GM19438 (cell line): ENCODE results near the gene ANK2.
"Not testable (repeated sequence)": the region's sequence is repeated elsewhere in the genome, so short reads cannot be mapped to it uniquely, and the experiment has no call there.

Experiments
- ATAC-seq: cut with Tn5 transposase; IDR thresholded peaks from one replicate; pipeline ENCODE4 v1.9.1; 2021; ENCODE audit warnings: low read depth; ENCODE audit not compliant: unreplicated experiment

Gene ANK2

DNA sequence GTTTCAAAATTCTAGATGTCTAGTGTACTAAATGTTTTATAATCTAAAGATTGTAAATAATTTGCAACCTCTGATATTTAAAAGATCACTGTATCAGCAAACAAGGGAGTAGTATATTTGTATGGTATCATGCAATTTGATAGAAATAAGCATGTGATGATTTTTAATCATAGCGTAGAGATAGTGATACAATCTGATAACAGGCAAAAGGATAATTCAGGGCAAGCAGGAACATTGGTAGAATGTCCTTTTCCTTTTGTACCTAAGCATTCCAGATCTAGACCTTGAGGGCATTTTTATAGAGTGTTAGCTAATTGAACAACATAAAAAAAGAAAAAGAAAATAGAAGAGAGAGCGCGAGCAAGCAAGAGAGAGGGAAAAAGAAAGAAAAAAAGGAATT lies 1.4 kb downstream of the ANK2 start:
- ATAC-seq = no peak

DNA sequence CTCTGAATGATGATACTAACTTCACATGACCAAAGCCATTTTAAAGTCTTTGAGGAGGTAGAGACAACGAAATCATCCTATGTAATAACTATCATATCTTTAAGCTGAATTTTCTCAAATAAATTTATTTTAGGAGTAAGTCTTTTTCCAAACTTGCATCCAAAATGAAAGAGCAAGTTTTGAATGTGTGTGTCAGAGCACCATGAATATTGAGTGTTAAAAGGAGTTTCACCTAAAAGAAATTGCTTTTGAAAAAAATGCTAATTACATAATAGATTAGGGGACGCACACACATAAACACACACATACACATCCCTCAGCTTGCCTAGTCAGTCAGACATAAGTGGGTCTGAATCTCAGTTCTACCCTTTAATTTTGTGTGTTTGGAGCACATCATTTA lies 1.9 kb downstream of the ANK2 start:
- ATAC-seq = no peak

DNA sequence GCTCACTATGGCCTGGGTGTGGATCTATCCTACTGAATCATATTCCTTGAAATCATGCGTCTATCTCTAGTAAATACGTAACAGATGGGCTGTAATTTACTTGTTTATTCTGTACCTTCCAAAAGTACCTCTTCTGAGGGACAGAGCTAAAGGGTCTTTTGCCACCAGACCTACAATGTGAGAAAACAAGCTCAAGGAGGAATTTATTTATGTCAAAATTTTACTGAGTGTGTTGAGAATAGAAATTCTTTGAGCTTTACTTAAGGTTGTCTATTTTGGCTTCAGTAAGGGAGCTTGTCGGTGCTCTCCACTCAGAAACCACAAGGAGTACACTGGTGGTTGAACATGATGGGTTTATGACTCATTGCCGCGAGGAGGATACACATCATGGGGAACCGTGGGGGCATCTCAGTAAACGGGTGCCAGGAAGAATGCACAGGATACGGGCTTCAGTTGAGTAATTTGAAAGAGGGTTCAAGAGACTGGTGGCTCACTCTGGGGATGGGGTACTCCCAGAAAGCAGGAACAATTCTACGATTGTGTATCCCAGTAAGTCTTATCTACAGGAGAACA lies 3.0 kb downstream of the ANK2 start:
- ATAC-seq = peak; percentile 62

DNA sequence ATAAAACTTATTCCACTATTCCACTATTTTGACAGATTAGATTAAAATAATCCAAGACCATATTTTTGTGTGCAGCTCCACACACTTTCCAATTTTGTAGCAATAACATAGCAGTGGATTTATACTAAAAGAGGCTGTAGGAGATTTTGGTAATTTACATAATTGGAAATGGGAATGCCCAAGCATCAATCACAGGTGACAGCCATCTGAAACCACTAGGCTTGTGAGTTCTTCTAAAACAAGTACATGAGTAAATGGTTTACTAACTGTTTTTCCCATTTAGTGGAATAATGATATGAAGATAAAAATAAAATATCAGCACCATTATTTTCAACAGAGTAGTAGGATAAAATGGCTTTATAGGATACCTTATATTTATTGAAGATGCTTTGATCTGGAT lies 4.4 kb downstream of the ANK2 start:
- ATAC-seq = no peak

DNA sequence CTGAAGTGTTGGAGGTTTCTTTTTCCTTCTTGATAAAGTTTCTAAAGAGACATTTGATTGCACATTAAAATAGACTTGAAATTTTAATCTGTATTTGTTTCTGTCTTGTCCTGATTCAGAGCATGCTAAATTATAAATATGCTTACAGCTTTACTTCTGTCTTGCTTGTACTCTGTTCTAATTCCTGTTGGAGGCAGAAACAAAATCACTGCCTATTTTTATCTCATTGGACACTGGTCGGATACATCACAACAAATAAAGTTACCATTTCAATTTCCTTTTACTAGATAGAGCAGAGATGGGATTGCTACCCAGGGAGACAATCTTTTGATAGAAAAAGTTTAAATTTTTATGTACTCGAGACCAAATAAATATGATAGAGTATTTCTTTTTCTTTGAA lies 6.9 kb downstream of the ANK2 start:
- ATAC-seq = no peak

DNA sequence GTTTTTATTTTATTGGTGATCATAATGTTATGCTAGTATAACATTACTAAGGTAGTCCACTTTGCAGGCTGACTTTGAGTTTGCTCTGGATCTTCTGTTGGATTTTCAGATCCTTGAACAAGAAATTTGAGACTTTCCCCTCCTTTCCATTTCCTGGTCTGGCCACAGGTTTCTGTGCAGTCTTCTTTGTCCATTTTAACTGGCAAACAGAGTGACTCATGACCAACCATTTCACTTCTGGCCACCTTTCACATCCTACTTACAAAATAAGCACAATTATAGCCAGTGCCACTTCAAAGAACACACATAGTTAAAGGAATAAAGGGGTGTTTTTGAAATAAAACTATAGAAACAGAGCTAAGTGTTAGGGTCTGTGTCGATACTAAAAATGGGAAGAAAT lies 8.4 kb downstream of the ANK2 start:
- no peak for ATAC-seq

DNA sequence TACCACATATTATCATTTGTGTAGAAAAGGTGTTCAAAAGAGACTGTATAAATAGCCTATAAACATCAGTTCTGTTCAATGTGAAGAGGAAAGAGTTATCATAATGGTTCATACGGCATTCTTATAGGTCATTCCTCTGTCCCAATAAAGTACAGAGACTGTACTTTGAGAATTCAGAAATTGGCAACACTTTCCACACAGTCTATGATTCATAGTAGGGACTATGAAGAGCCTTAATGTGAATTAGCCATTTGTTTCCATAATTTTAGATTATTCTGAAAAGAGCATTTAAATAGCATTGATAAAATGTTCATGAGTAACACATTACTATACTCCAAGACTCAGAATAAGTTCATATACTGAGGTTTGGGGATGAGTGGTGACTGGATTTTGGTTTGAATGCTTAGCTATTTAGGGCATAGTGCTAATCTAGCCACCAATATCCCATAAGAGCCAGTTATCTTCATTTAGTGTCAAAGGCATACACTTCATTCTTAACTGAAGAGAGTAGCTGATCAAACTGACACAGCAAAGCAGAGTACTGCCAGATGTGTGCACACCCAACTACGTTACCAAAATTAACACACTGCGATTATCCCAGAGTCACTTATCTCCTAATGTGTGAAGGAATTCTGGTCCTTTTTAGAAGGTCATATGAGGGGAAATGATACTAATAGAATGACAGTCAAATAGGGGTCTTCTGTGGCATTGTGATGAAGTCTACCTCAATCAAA lies 10.2 kb downstream of the ANK2 start:
- no peak for ATAC-seq

DNA sequence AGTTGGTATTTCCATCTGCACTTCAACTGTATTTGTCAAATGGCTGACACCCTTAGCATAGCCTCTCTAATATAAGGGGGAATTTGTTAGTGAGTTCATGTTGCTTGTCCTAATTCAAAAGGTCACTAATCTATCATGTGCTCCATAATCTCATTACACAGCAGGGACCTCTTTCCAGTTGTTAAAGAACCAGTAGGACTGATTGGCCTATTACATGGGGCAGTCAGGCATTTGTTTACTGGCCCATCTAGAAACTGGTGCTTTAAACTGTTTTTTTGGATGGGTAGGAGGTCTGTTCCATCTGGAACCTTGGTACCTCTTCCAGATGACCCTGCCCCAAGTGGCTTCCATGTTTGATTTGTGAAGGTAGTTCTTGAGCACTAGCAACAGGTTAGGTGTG lies 11.4 kb downstream of the ANK2 start:
- no peak for ATAC-seq

DNA sequence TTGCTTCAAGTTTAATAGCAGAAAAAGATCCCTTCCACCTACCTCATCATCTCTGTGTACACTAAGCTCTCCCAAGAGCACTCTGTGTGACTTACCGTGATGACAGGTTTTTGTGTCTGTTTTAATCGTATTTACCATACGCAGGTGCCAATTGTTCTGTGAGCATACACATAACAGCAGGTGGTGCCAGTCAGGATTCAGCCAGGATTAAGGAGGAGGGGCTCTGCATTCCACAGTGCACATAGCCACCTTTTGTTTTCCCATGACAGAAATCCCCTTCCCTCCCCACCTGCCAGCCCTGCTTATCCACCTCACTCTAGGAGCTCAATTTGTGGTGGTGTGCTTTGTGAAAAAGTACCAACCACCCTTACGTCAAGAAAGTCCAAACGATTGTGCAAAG lies 14.8 kb downstream of the ANK2 start:
- no peak for ATAC-seq

DNA sequence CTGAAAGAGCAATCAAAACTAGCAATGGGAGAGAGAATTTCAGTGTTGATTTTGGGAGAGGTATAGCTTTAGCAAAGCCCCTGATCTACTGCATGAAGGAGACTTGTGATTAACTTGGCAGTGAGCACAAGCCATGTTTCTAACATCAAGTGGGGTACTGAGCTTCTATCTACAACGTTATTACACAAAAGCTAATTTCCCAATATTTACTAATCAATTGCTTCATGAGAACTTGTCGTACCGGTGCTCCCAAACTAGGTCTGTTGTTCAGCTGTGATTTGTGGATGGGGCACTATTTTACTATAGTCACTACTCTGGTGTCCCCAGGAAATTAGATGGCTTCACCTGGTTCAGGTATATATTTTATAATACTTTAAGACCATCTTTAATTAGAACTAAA lies 16.2 kb downstream of the ANK2 start:
- ATAC-seq = no peak

DNA sequence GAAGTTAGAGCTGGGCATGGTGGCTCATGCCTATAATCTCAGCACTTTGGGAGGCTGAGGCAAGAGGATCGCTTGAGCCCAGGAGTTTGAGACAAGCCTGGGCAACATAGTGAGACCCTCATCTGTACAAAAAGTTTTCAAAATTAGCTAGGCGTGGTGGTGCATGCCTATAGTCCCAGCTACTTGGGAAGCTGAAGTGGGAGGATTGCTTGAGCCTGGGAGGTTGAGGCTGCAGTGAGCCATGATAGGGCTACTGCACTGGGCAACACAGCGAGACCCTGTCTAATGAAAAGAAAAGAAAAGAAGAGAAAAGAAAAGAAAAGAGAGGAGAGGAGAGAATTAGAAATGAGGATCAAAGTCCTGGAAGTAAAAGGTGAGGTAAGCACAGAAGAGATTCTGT lies 19.3 kb downstream of the ANK2 start:
- ATAC-seq = not testable (repeated sequence)

DNA sequence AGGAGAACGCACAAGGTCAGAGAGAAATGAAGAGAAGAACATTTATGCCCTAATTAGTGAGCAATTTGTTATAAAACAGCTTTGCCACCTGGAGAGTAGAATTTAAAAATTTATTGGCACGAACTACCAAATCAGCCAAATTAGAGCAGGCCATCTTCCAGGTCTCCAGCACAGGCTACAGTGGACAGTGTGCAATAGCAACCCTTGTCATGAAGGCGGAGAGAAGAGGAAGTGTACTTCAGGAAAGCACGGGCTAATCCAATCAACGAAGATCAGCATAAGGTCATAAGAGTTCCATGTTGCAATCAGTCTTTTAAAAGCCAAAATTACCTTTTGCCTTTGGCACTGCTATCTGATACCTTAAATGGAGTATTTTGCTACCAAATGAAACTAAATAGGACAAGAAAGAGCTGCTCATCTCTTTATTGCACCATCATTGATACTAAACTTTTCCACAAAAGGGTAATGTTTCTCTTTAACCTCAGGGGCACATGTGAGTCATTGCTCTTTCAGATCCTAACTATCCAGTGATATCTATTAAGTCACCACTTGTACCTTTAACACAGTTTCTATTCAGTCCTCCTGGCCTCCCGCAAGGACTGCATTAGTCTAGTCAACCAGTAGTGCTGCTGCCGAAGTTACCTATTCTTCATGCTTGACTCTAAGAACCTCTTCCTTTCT lies 19.9 kb downstream of the ANK2 start:
- no peak for ATAC-seq

DNA sequence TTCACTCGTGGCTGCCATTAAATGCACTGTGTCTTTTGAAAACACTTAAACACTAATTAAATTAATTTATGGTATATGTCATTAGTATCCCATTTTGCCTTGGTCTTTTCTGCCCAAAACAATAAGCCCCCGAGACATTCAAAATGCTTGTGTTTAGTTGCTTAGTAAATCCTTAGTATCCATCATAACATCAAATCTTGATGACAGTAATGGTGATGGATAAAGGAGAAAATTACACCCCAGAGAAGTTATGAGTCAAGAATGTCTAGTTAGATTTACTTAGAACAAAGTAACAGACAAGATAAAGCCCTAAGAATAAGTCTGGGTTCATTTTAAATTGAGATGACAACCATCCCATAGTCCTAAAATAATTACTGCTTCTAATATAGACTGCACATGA lies 21.3 kb downstream of the ANK2 start:
- no peak for ATAC-seq

DNA sequence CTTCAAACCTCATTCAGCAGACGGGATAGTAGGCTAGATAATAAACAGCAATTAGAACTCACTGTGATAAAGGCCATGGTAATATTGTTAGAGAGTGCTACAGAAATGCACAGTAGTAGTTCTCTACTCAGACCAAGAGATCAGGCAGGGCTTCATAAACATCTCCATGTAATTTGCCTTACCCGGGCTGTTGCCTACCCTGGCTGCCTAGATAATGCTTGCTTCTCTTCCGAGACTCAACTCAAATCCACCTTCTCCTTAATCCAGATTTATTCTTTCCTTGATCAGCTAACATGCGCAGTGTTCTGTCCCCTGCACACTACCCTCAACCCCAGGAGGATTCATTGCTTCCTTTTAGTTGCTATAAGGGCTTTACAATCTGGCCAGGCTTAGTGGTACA lies 21.8 kb downstream of the ANK2 start:
- no peak for ATAC-seq

DNA sequence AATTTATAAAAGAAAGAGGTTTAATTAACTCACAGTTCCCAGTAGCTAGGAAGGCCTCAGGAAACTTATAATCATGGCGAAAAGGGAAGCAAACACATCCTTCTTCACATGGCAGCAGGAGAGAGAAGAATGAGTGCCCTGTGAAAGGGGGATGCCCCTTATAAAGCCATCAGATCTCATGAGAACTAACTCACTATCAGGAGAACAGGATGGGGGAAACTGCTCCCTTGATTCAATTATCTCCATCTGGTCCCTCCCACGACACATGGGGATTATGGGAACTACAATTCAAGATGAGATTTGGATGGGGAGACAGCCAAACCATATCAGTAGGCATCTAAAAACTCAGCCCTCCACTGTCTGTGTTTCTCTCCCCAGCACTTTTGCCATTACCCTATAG lies 22.4 kb downstream of the ANK2 start:
- ATAC-seq = no peak

DNA sequence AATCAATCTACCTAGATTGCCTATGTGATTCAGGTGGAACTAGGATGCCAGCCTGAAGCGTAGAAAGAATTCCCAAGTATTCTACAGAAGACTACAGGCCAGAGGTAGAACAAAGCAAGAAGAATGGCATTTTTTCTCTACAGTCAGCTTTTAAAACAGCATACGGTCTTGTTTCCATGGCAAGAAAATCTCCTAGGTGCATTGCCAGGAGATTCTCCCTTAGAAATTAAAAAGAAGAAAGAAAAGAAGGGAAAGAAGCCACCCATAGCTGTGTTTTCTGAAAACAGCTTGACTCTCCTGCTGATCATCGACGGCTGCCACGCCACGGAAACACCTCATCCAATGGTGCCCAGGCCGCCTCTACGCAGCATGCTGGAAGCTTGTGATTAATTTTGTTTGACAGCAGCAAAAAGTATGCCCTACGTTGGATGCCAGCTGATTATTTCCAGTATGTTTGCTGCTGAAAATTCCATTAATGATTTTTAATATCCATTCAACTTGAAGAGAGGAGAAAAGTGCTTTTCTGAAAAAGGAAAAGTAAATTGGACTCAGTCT lies 24.1 kb downstream of the ANK2 start:
- no peak for ATAC-seq

DNA sequence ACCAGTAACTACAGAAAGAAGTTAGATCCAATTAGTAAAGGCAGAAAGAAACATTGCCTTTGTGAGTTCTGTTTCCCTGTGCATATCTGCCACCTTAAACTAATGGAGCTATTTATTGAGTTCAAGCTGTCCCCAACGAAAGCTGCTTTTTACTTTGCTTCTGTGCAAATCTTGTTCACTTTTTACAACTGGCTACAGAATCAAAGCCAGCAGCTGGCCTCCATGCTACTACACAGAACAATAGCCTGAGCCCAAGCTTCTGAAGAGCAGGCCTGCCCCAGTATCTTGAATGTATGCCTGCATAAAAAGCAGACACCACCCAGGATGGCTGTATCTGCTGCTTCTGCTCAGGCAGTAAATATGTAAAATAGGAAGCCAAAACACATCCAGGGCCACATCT lies 28.1 kb downstream of the ANK2 start:
- no peak for ATAC-seq

DNA sequence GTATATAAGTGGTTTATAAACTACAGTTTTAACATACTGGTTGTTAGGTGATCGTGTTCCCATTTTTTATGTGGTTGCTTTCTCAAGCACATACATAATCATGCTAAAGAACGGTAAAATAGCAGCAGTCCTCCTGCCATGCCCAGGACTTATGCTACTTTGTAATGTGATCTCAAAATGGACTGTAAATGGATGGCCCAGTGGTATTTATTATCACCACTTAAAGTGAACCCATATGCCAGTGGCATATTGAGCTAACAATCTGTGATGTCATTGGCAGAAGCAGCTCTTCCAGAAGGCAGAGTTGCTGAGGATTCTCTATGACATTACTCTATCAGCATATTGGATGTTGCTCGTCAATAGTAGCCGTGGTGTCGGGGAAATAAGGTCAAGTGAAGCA lies 28.6 kb downstream of the ANK2 start:
- ATAC-seq = no peak

DNA sequence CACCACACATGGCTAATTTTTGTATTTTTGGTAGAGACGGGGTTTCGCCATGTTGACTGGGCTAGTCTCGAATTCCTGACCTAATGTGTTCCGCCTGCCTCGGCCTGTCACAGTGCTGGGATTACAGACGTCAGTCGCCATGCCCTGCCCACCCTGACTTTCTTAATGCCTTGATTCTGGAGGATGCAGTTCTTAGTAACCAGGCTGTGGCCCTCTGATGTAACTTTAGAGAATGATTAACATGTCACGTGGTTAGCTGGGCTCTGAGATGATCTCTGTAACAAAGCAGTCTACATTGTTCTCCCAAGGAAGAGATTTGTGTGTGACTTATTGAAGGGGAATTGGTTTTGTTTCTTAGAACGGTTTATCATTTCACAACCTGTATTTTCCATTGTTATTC lies 30.6 kb downstream of the ANK2 start:
- ATAC-seq = peak; percentile 88

DNA sequence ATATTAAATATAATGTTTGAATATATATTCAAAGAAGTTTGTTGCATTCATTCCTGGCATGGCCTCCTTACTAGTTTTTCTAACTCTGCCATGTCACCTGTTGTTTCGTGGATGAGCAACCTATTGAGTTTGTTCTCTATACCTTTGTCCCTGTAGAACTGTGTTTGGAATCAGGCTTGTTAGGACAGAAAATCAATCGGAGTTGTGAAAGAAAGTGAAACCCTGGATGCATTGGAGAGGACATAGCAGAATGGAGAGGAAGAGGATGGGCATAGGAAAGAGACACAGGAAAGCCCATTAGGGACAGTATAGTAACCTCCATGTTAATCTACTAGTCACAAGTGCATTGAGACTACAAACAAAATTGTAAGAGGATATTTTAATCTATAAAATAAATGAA lies 31.2 kb downstream of the ANK2 start:
- no peak for ATAC-seq

DNA sequence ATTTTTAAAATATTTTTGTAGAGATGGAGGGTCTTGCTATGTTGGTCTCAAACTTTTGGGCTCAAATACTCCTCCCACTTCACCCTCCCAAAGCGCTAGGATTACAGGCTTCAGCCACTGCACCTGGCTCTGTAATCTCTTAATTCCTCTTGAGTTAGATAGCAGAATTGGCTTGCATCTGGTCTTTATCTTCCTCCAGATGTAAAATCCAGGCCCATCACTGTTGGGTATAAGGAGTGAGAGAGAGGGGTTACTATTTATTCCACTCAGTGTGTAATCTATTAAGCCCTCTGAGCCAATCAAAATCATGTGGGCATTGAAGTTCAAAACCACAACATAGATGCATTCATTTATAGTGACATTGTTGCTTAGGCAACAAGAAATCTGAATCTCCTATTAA lies 33.9 kb downstream of the ANK2 start:
- ATAC-seq = no peak

DNA sequence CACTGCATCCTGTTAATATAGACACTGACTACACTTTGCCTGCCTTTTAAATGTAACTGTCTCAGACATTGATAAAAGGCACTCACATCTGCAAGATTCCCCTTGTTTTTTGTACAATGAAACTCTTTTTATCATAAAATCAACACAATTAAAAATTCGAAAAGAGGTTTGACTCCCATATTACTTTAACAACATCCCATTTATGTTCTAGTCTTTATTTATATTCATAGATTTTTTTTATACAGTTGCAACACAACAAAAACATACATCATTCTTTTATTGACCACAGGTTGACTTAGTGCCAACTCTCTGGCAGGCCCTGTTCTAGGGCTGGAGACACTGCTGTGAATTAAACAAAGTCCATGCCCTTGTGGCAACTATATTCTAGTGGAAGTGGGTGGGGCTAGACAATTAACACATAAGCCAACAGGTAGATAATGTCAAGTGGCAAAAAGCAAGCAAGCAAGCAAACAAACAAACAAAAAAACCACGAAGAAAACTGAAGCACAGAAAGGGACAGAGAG lies 36.8 kb downstream of the ANK2 start:
- ATAC-seq = no peak
